Neural progenitor cell (in vitro differentiated cells): ENCODE results near the gene C4orf51. TPM values are rescaled to one million over a fixed set of nuclear protein-coding genes. Genes with fewer than 3 reads are reported as not detected.

Experiments
- DNase-seq: peaks from one replicate; pipeline ENCODE4 v3.0.0-alpha.2; 2016; ENCODE audit warnings: low spot score
- H2AFZ ChIP-seq: fragments of 200-600 bp; sonication (generic); replicated peaks from 2 replicates; pipeline ENCODE4 v1.6.1; 2016; ENCODE audit warnings: antibody characterized with exemption
- H3F3A ChIP-seq: fragments of 200-600 bp; sonication (generic); 2 replicates; pipeline ENCODE4 v1.6.1; 2016; ENCODE audit warnings: antibody characterized with exemption, low read depth
- H3K27ac ChIP-seq: fragments of 200-600 bp; sonication (generic); 2 replicates; pipeline ENCODE4 v1.5.1; 2016; ENCODE audit warnings: mild to moderate bottlenecking
- H3K27me3 ChIP-seq: fragments of 200-600 bp; sonication (generic); 2 replicates; pipeline ENCODE4 v1.6.1; 2016; ENCODE audit warnings: mild to moderate bottlenecking, moderate library complexity
- H3K36me3 ChIP-seq: fragments of 200-600 bp; sonication (generic); 2 replicates; pipeline ENCODE4 v1.5.1; 2016
- H3K4me1 ChIP-seq: fragments of 200-600 bp; sonication (generic); 2 replicates; pipeline ENCODE4 v1.6.1; 2016; ENCODE audit warnings: mixed run types
- H3K4me2 ChIP-seq: fragments of 200-600 bp; sonication (generic); 2 replicates; pipeline ENCODE4 v1.6.1; 2016
- H3K4me3 ChIP-seq: fragments of 200-600 bp; sonication (generic); 2 replicates; pipeline ENCODE4 v1.5.1; 2016
- H3K79me2 ChIP-seq: fragments of 200-600 bp; sonication (generic); 2 replicates; pipeline ENCODE4 v1.6.1; 2016; ENCODE audit warnings: low read depth
- H3K9ac ChIP-seq: fragments of 200-600 bp; sonication (generic); 2 replicates; pipeline ENCODE4 v1.6.1; 2016
- H3K9me3 ChIP-seq: fragments of 200-600 bp; sonication (generic); 2 replicates; pipeline ENCODE4 v1.5.1; 2016; ENCODE audit warnings: low read depth
- H4K20me1 ChIP-seq: fragments of 200-600 bp; sonication (generic); 2 replicates; pipeline ENCODE4 v1.6.1; 2016; ENCODE audit warnings: low read depth
- H3K27ac Mint-ChIP-seq: 3 replicates; pipeline ENCODE4 v1.8.0; 2021; ENCODE audit warnings: mixed read lengths
- H3K27me3 Mint-ChIP-seq: 2 replicates; pipeline ENCODE4 v1.8.0; 2022; ENCODE audit warnings: low read depth, mild to moderate bottlenecking, inconsistent platforms, moderate library complexity, mixed read lengths; ENCODE audit not compliant: insufficient read depth
- H3K36me3 Mint-ChIP-seq: 3 replicates; pipeline ENCODE4 v1.8.0; 2021; ENCODE audit warnings: mixed read lengths
- H3K4me1 Mint-ChIP-seq: 3 replicates; pipeline ENCODE4 v1.8.0; 2021; ENCODE audit warnings: mixed read lengths
- H3K4me3 Mint-ChIP-seq: 3 replicates; pipeline ENCODE4 v1.8.0; 2021; ENCODE audit warnings: mild to moderate bottlenecking, moderate library complexity, mixed read lengths
- H3K9me3 Mint-ChIP-seq: 3 replicates; pipeline ENCODE4 v1.8.0; 2020; ENCODE audit warnings: mixed read lengths
- CTCF ChIP-seq: fragments of 200-600 bp; sonication (generic); IDR thresholded peaks from 2 replicates; pipeline ENCODE4 v1.5.1; 2017; ENCODE audit warnings: antibody characterized with exemption, mild to moderate bottlenecking
- EZH2 ChIP-seq: fragments of 200-600 bp; sonication (generic); IDR thresholded peaks from 2 replicates; pipeline ENCODE4 v1.6.1; 2017; ENCODE audit warnings: antibody characterized with exemption, mild to moderate bottlenecking, moderate library complexity
- EZH2phosphoT487 ChIP-seq: fragments of 200-600 bp; sonication (generic); IDR thresholded peaks from 2 replicates; pipeline ENCODE4 v1.6.1; 2017; ENCODE audit warnings: antibody characterized with exemption
- total RNA-seq: library from RNA; depleted of rRNA; stranded (reverse); fragments of >200 nt; gene quantifications from 2 replicates; pipeline ENCODE4 v1.2.3, GENCODE V29; 2015; ENCODE audit warnings: low replicate concordance

The C4orf51 gene
- total RNA-seq, 1 donor from 2014 or later, result not detected

DNA sequence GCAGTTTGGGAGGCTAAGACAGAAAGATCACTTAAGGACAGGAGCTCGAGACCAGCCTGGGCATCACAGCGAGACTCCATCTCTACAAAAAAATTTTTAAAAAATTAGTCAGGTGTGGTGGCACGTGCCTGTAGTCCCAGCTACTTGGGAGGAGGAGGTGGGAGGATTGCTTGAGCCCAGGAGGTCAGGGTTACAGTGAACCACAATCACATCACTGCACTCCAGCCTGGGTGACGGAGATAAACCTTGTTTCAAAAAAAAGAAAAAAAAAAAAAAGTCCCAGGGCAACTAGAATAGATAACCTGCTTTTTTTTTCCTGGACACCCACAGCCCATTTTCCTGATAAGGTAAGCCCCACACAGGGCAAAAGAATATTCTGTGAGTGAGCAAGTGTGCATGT is 96.3 kb downstream of the C4orf51 start:
- TF ChIP-seq EZH2phosphoT487, result no peak
- TF ChIP-seq EZH2, result no peak
- TF ChIP-seq CTCF, result no peak
- Histone ChIP-seq H2AFZ (no peak overlapping the region), H3K4me3 (no peak overlapping the region), H3K27me3 (no peaks in the 10 kb centered on the region), H3K4me1 (no peaks in the 10 kb centered on the region), H3F3A (no peaks in the 10 kb centered on the region), H3K79me2 (no peaks in the 10 kb centered on the region), H4K20me1 (no peaks in the 10 kb centered on the region), H3K9ac (no peak overlapping the region), H3K4me2 (no peak overlapping the region), H3K27ac (no peak overlapping the region), H3K36me3 (no peaks in the 10 kb centered on the region), H3K9me3 (no peaks in the 10 kb centered on the region)
- DNase-seq, result no peak
- Mint-ChIP-seq H3K4me3 (no peak overlapping the region), H3K4me1 (peaks cover 11% of the 10 kb centered on the region), H3K9me3 (no peaks in the 10 kb centered on the region), H3K27ac (no peak overlapping the region), H3K27me3 (no peaks in the 10 kb centered on the region), H3K36me3 (peaks cover 39% of the 10 kb centered on the region)

DNA sequence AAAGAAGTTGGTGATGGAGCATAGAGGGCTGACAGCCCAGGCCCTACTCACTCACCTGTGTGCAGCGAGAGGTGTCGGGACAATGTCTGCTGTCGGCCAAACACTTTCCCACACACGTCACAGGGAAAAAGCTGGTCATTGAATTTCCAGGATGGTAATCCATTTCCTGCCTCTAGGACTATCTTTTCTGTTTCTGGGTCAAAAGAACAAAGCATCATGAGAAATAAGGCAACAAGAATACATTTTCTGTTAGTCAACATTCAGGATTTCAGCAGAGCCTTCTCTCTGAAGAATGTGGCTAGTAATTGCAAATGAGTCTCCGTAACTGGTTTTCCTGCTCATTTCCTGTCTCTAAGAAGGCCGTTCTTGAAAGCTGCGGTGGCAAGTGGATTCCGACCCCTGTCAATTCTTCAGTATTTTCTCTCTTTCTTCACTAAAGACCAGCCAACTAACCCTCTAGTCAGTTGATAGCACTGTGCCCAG is 99.4 kb downstream of the C4orf51 start:
- no peak overlapping the region for H3K4me3 ChIP-seq
- Mint-ChIP-seq H3K9me3 (peaks cover 2% of the 10 kb centered on the region), H3K4me1 (peaks cover 11% of the 10 kb centered on the region), H3K27me3 (peaks cover 2% of the 10 kb centered on the region), H3K4me3 (no peak overlapping the region), H3K27ac (no peak overlapping the region), H3K36me3 (peaks cover 49% of the 10 kb centered on the region)
- H3K27me3 ChIP-seq, result no peaks in the 10 kb centered on the region
- no peaks in the 10 kb centered on the region for H3K36me3 ChIP-seq
- H3K9me3 ChIP-seq, result no peaks in the 10 kb centered on the region
- H3K9ac ChIP-seq, result no peak overlapping the region
- no peak overlapping the region for H3K27ac ChIP-seq
- no peak overlapping the region for H3K4me2 ChIP-seq
- DNase-seq, result no peak
- no peaks in the 10 kb centered on the region for H3K79me2 ChIP-seq
- H4K20me1 ChIP-seq, result no peaks in the 10 kb centered on the region
- no peaks in the 10 kb centered on the region for H3K4me1 ChIP-seq
- TF ChIP-seq CTCF (no peak), EZH2 (no peak), EZH2phosphoT487 (no peak)
- H2AFZ ChIP-seq, result no peak overlapping the region
- no peaks in the 10 kb centered on the region for H3F3A ChIP-seq

- no peaks in the 10 kb centered on the region for H3F3A ChIP-seq
- peaks cover 6% of the 10 kb centered on the region for H3K9me3 Mint-ChIP-seq
- H3K4me3 Mint-ChIP-seq, result no peak overlapping the region
- no peaks in the 10 kb centered on the region for H3K27me3 ChIP-seq
- no peak overlapping the region for H3K27ac Mint-ChIP-seq
- no peak for DNase-seq
- no peaks in the 10 kb centered on the region for H3K9me3 ChIP-seq
- no peaks in the 10 kb centered on the region for H3K4me1 ChIP-seq
- H3K4me1 Mint-ChIP-seq, result peaks cover 11% of the 10 kb centered on the region
- no peak for TF ChIP-seq EZH2phosphoT487
- TF ChIP-seq EZH2, result no peak
- TF ChIP-seq CTCF, result no peak
- no peak overlapping the region for H3K9ac ChIP-seq
- H3K79me2 ChIP-seq, result no peaks in the 10 kb centered on the region
- H3K4me2 ChIP-seq, result no peak overlapping the region
- H3K36me3 Mint-ChIP-seq, result peaks cover 54% of the 10 kb centered on the region
- H3K27ac ChIP-seq, result no peak overlapping the region
- H3K27me3 Mint-ChIP-seq, result peaks cover 2% of the 10 kb centered on the region
- H3K36me3 ChIP-seq, result no peaks in the 10 kb centered on the region
- no peak overlapping the region for H3K4me3 ChIP-seq
- no peaks in the 10 kb centered on the region for H4K20me1 ChIP-seq
- H2AFZ ChIP-seq, result no peak overlapping the region
These were observed 101.4 kb downstream of the C4orf51 start for GRCh38 chr4:145781351-145781750.

Other genes starting within 250 kb of the C4orf51 start
- gene SMAD1, start 198.3 kb upstream of the C4orf51 start, total RNA-seq, result 31.6 and 44.3 TPM in 2 replicates
- gene MMAA, start 60.8 kb upstream of the C4orf51 start, total RNA-seq, result 2.0 and 2.3 TPM in 2 replicates